GM19025 (cell line): ENCODE results near the gene FAM24B.

Source experiments
- ATAC-seq: cut with Tn5 transposase; IDR thresholded peaks from one replicate; pipeline ENCODE4 v1.9.1; 2021; ENCODE audit warnings: mild to moderate bottlenecking, low read depth, moderate library complexity; ENCODE audit not compliant: unreplicated experiment

Gene FAM24B

GRCh38 chr10:122830273-122830964, 49.0 kb downstream of the FAM24B start:
- no peak for ATAC-seq

- ATAC-seq: no peak
These were observed 49.9 kb downstream of the FAM24B start for GRCh38 chr10:122829454-122829853.

DNA sequence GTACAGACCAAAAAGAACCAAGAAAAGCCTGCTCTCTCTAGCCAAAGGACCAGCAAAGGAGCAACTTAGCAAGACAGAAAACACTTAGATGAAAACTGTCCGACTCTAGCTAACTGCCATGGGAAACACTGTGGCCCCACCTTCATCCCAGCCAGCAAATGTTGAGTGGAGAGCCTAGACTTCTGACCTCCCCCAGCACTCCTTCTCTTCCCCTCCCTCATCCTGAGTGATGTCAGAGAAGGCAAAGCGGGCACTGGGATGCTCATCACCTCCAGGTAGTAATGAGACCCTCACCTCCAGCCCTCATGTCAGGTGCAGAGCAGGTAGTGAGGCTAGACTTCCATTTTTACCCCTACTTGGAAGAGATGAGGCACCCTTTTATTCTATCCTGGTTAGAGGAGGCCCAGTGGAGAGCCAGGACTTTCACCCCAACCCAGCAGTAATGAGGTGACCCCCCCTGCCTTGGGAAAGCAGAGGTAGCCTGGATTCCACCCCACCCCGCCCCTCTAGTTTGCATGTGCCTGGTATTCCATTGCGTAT, 50.6 kb downstream of the FAM24B start:
- ATAC-seq: no peak

DNA sequence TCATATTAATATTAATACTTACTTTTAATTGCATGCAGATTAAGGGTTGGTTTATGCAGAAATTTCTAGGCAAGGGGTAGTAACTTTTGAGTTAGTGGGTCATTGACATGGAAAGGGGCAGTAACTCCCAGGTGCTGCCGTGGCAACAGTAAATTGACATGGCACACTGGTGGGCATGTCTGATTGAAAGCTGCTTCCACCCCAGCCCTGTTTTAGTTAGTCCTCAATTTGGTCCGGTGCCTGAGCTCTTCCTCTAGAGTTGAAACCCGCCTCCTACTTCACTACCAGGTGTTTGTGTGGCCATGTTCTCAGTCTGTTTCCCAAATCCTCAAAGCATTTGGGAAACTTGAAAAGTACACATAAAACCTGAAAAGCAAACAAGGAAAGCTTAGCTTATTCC, 52.1 kb downstream of the FAM24B start:
- no peak for ATAC-seq

DNA sequence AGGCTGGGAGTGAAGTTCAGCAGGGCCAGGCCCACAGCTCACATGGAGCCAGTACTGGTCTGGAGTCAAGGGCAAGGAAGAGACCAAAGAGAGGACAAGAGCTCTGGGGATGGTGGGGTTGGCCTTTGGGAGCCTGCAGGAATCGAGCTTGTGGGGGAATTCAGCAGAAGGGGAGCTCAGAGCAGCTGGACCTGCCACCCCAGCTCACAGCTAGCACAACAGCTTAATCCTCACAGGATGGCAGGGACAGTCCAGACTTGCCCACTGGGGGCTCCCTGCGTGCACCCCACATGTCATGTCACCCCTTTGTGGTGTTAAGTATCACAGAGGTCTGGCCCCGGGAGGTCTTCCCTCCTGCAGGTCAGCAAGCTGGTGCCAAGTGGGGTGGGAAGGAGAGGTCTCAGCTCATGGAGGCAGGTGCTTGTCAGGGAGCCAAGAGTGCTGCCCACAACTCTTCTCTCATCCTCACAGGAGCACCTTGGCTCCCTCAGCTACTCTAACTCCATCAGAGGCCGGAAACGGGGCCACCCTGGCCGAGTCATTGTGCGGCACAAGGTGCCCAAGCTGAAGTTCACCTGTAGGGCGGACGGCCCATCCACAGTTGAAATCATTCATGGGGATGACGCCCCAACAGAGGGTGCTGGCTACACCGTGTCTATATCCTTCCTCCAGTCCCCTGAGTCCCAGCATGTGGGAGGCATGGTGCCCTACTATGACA, 56.2 kb downstream of the FAM24B start:
- no peak for ATAC-seq

DNA sequence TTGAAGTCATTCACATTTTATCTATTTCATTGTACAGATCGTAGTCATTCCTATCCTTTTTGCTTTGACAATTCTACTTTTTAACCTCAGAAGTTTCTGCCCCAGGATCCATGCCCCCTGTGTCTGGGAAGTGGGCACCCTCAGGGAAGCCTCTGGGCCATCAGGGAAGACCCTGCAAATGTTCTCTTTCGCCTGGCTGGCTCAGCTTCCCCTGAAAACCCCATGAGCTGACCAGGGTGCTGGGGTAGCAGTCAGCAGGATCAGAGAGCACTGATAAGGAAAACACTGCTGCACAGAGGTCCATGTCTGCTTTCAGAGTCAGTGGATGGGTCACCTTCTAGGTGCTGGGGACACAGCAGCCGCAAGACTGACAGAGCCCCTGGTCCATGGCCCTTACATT, 57.6 kb downstream of the FAM24B start:
- no peak for ATAC-seq

DNA sequence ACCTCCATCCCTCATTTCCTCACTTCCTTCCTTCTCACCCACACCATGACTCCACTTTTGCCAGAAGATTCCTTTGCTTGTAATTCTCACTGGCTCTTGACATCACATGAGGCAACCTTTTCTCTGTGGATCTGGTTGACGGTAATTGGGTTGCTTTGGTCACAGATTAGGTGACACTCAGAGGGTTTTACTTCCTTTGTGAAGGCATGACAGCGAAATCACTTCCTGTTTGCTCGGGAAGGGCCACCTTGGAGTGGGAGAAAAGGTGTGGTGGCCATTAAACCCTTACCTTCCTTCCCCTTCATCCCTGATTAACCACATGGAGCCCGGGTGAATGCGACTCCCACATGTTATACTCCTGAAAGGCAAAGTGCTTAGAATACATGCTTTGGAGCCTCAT, 63.9 kb downstream of the FAM24B start:
- no peak for ATAC-seq

DNA sequence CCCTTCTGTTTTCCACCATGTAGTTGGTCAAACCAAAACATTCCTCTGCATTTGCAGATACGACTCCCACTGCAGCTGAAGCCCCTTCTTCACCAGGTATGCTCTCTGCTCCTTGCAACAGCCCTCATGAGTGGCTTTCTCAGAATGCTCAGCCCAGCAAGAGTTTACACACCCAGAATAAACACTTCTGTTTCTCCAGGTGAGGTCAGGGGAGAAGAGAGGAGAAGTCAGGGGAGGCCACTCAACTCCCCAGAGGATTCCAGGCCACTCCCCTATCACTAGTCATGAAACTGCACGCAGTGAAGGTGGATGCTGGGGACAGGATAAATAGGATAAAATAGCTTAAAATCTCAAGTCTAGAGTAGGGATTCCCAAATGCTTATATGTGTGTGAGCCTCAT, 64.9 kb downstream of the FAM24B start:
- no peak for ATAC-seq

- no peak for ATAC-seq
These were observed 66.6 kb downstream of the FAM24B start for GRCh38 chr10:122812751-122813150.

- ATAC-seq: no peak
These were observed 77.1 kb downstream of the FAM24B start for GRCh38 chr10:122802282-122802681.
